K562 (cell line): Measurements from ENCODE around the gene CFAP20DC. TPM values are rescaled to one million over a fixed set of nuclear protein-coding genes. Genes with fewer than 3 reads are reported as not detected.

Experiments
- ATAC-seq: fragments of 200-7000 bp; cut with Tn5 transposase; 3 replicates; pipeline ENCODE4 v1.9.1; 2020; ENCODE audit warnings: moderate library complexity
- BruUV-seq: library from RNA; stranded (reverse); fragments of 400-500 nt; replicated peaks from 2 replicates; lab custom pipeline; 2021; lab: Mats Ljungman, UMichigan
- CTCF ChIA-PET: fragments of 300-600 bp; formaldehyde crosslinking; extraction: SDS; loops from one replicate; lab custom pipeline; 2021; ENCODE audit warnings: low intra/inter-chr PET ratio; lab: Yijun Ruan, JAX
- POLR2A ChIA-PET: fragments of 300-600, 350-650 bp; sonication (Branson Sonifier 250); formaldehyde crosslinking; extraction: SDS; loops from one replicate; lab custom pipeline; 2021; ENCODE audit warnings: antibody characterized with exemption, inconsistent platforms; lab: Yijun Ruan, JAX
- DNase-seq, 4 experiments: peaks; one replicate each; pipeline versions ENCODE4 v3.0.0 to v3.0.0-alpha.2; 2011 to 2018; ENCODE audit warnings: low spot score in 3 of 4, mixed read lengths in 3 of 4; ENCODE audit errors: extremely low read depth in 1 of 4
- FAIRE-seq: peaks from 2 replicates; lab custom pipeline; 2011; peaks lifted over from hg19 to GRCh38; lab: Jason Lieb, UNC
- H2AFZ ChIP-seq: 2 replicates; pipeline ENCODE4 v1.6.0; 2011; ENCODE audit warnings: low read depth, low read length, control low read depth, inconsistent platforms
- H3K27ac ChIP-seq: fragments of 200-600 bp; 3 replicates; pipeline ENCODE4 v1.8.0; 2011; ENCODE audit warnings: low read depth, mild to moderate bottlenecking, control low read depth, inconsistent platforms, low read length, moderate library complexity, mixed read lengths; ENCODE audit errors: extremely low read depth
- H3K27me3 ChIP-seq, 2 experiments: fragments of 300-600 bp in 1 of 2; 2 replicates in 1 of 2; 3 replicates in 1 of 2; pipeline versions ENCODE4 v1.6.0 to v1.8.0; 2011; ENCODE audit warnings: inconsistent platforms in 2 of 2, low read length in 2 of 2, mild to moderate bottlenecking in 1 of 2, mixed read lengths in 1 of 2, moderate library complexity in 1 of 2; ENCODE audit not compliant: control insufficient read depth in 2 of 2, insufficient read depth in 2 of 2
- H3K36me3 ChIP-seq: fragments of 300-600 bp; 3 replicates; pipeline ENCODE4 v1.8.0; 2011; ENCODE audit warnings: mild to moderate bottlenecking, low read length, inconsistent platforms; ENCODE audit not compliant: control insufficient read depth, insufficient read depth
- H3K4me1 ChIP-seq, 2 experiments: fragments of 200-600 bp in 1 of 2; replicated peaks in 1 of 2; 2 replicates in 1 of 2; 3 replicates in 1 of 2; pipeline versions ENCODE4 v1.5.1 to v1.8.0; 2011; ENCODE audit warnings: inconsistent platforms in 2 of 2, low read length in 2 of 2, mild to moderate bottlenecking in 1 of 2, mixed read lengths in 1 of 2, moderate library complexity in 1 of 2; ENCODE audit not compliant: control insufficient read depth in 2 of 2, insufficient read depth in 2 of 2
- H3K4me2 ChIP-seq: 2 replicates; pipeline ENCODE4 v1.6.1; 2011; ENCODE audit warnings: low read length, control low read depth, inconsistent platforms, mixed read lengths; ENCODE audit not compliant: insufficient read depth
- H3K4me3 ChIP-seq: fragments of 200-600 bp; sonication (generic), shearing (Covaris generic); 2 replicates; pipeline ENCODE4 v1.5.1; 2016; ENCODE audit warnings: control low read depth, inconsistent platforms
- H3K79me2 ChIP-seq: fragments of 200-600 bp; 3 replicates; pipeline ENCODE4 v1.8.0; 2011; ENCODE audit warnings: low read length, inconsistent platforms; ENCODE audit not compliant: control insufficient read depth, insufficient read depth
- H3K9ac ChIP-seq, 2 experiments: 2 replicates each; pipeline versions ENCODE4 v1.6.0 to v1.6.1; 2011; ENCODE audit warnings: low read depth in 2 of 2, low read length in 2 of 2, control low read depth in 1 of 2, inconsistent platforms in 1 of 2, mild to moderate bottlenecking in 1 of 2, mixed read lengths in 1 of 2; ENCODE audit not compliant: insufficient read depth in 1 of 2
- H3K9me1 ChIP-seq: one replicate; pipeline ENCODE4 v1.6.0; 2011; ENCODE audit warnings: inconsistent platforms, mild to moderate bottlenecking, low read length, moderate library complexity; ENCODE audit not compliant: control insufficient read depth, insufficient read depth
- H3K9me3 ChIP-seq: replicated peaks from 2 replicates; pipeline ENCODE4 v1.5.1; 2011; ENCODE audit warnings: low read depth, low read length, inconsistent platforms; ENCODE audit not compliant: control insufficient read depth, insufficient read depth
- H4K20me1 ChIP-seq: replicated peaks from 2 replicates; pipeline ENCODE4 v1.6.1; 2011; ENCODE audit warnings: low read length, inconsistent platforms, mixed read lengths; ENCODE audit not compliant: control insufficient read depth, insufficient read depth
- CHCHD3 ChIP-seq: fragments of 250-450 bp; sonication (Bioruptor Pico); IDR thresholded peaks from 2 replicates; pipeline ENCODE4 v2.1.2; 2022; ENCODE audit warnings: mild to moderate bottlenecking
- ELF4 ChIP-seq: fragments of 450-650 bp; formaldehyde crosslinking; IDR thresholded peaks from 2 replicates; pipeline ENCODE4 v1.4.0; 2022; ENCODE audit warnings: missing genetic modification characterization
- HLTF ChIP-seq: fragments of 450-650 bp; IDR thresholded peaks from 2 replicates; pipeline ENCODE4 v1.6.1; 2016
- HNRNPL ChIP-seq: fragments of 200-400 bp; formaldehyde crosslinking; IDR thresholded peaks from 2 replicates; pipeline ENCODE4 v1.6.1; 2017; ENCODE audit warnings: low read depth, mild to moderate bottlenecking, low read length
- NFIX ChIP-seq: fragments of 250-450 bp; sonication (Bioruptor Pico); IDR thresholded peaks from 2 replicates; pipeline ENCODE4 v1.4.0; 2020; ENCODE audit warnings: low read depth, mild to moderate bottlenecking, moderate library complexity
- WHSC1 ChIP-seq: IDR thresholded peaks from one replicate; pipeline ENCODE4 v1.6.1; 2012; ENCODE audit warnings: low read length, control low read depth, inconsistent platforms
- ZNF197 ChIP-seq: fragments of 200-800 bp; sonication (Bioruptor generic); IDR thresholded peaks from 2 replicates; pipeline ENCODE4 v1.6.1; 2016; ENCODE audit warnings: low read depth, missing genetic modification characterization, missing compliant biosample characterization
- ZNF584 ChIP-seq: fragments of 200-800 bp; sonication (Bioruptor generic); IDR thresholded peaks from 2 replicates; pipeline ENCODE4 v1.6.1; 2016; ENCODE audit warnings: low read depth, mild to moderate bottlenecking, missing genetic modification characterization, missing compliant biosample characterization
- ZNF695 ChIP-seq: fragments of 450-650 bp; formaldehyde crosslinking; IDR thresholded peaks from 2 replicates; pipeline ENCODE4 v1.4.0; 2020; ENCODE audit warnings: mild to moderate bottlenecking, moderate library complexity
- ZNF778 ChIP-seq: fragments of 450-650 bp; formaldehyde crosslinking; IDR thresholded peaks from 2 replicates; pipeline ENCODE4 v1.4.0; 2020; ENCODE audit warnings: mild to moderate bottlenecking, moderate library complexity
- WGBS: fragments of 100-300 bp; shearing (Covaris generic); methylation state at CpG from one replicate; pipeline ENCODE4 v1.1.6; 2016; ENCODE audit warnings: low coverage, mixed read lengths; ENCODE audit not compliant: insufficient coverage; ENCODE audit errors: missing lambda C conversion rate; 5-methylcytosine and 5-hydroxymethylcytosine counted together
- in situ Hi-C: fragments of 300-500 bp; cut with MboI; formaldehyde crosslinking; loops from 4 replicates; pipeline ENCODE4 v1.15.0; 2018; ENCODE audit warnings: inconsistent platforms, mixed read lengths
- intact Hi-C: fragments of 100-400 bp; cut with micrococcal nuclease; formaldehyde crosslinking; loops from 2 replicates; pipeline ENCODE4 v1.14.2; 2022
- polyA plus RNA-seq, 8 experiments: library from polyadenylated mRNA; depleted of rRNA in 4 of 8; stranded (reverse) in 5 of 8; unstranded in 3 of 8; fragments of >200 nt; fragmentation: Nextera tagmentation in 2 of 8; fragmentation: Illumina TruSeq in 1 of 8; extraction: Ambion mirVana in 2 of 8; extraction: Trizol in 1 of 8; gene quantifications; 2 replicates each; pipeline versions ENCODE4 v1.2.1 to v1.2.3, GENCODE V29; 2011 to 2014; ENCODE audit warnings: inconsistent platforms in 1 of 8, missing spikeins in 1 of 8
- total RNA-seq, 7 experiments: library from RNA; depleted of rRNA in 6 of 7; stranded (reverse); fragments of >200 nt in 6 of 7; fragmentation: Illumina TruSeq in 2 of 7; extraction: Trizol in 2 of 7; gene quantifications; 2 replicates each; pipeline versions ENCODE4 v1.2.1 to v1.2.3, GENCODE V29; 2011 to 2021; ENCODE audit warnings: low replicate concordance in 1 of 7
- TF ChIP-seq, protein P1 (sequence below): fragments of 250-450 bp; sonication (Bioruptor Pico); IDR thresholded peaks from 2 replicates; pipeline ENCODE4 v1.8.0; 2022; ENCODE audit warnings: inconsistent platforms, mild to moderate bottlenecking, moderate library complexity, borderline replicate concordance

CFAP20DC gene
- total and polyA plus RNA-seq, 9 of the 15 experiments (the other 6 are each of a cell fraction or from before 2014, with no cell fraction given): 1.6 to 5.9 (median 4.6) TPM

DNA sequence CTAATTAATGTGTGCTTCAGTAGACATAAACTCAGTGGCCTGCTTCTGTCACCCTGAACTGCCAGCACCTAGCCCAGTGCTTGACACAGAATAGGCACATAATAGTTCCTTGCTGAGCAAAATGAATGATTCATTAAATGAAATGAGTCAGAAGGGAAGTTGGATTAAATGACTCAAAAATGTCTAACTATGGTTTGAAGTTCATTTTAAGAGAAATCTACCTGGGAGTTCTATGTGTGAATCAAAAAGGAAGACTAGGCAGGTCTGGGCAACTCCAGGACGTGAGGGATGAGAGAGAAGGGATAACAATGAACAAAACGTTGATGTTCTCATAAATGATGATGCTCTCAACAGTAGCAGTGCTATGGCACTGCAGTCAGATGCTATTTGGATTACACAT, 175.0 kb downstream of the CFAP20DC start:
- no peaks in the 10 kb centered on the region for H3K4me1 ChIP-seq
- no peak overlapping the region for H3K9ac ChIP-seq
- DNase-seq (no peak), ATAC-seq (no peak), FAIRE-seq (no peak)
- no peak overlapping the region for H3K4me2 ChIP-seq
- H3K27me3 ChIP-seq: no peaks in the 10 kb centered on the region
- intact Hi-C loops: no loop called here
- no peak overlapping the region for H3K4me3 ChIP-seq
- CTCF ChIA-PET: no interaction called here
- POLR2A ChIA-PET: no interaction called here
- no peak overlapping the region for H3K27ac ChIP-seq
- no peak overlapping the region for H2AFZ ChIP-seq
- no peaks in the 10 kb centered on the region for H3K9me3 ChIP-seq
- no peaks in the 10 kb centered on the region for H3K79me2 ChIP-seq
- TF ChIP-seq ZNF584 (CRISPR knock-in tag) (no peak), ELF4 (CRISPR knock-in tag) (no peak), WHSC1 (no peak), ZNF695 (CRISPR knock-in tag) (no peak), CHCHD3 (no peak), HNRNPL (no peak), NFIX (CRISPR knock-in tag) (no peak), ZNF778 (CRISPR knock-in tag) (no peak), ZNF197 (CRISPR knock-in tag) (no peak), HLTF (no peak)
- TF ChIP-seq, protein P1, sequence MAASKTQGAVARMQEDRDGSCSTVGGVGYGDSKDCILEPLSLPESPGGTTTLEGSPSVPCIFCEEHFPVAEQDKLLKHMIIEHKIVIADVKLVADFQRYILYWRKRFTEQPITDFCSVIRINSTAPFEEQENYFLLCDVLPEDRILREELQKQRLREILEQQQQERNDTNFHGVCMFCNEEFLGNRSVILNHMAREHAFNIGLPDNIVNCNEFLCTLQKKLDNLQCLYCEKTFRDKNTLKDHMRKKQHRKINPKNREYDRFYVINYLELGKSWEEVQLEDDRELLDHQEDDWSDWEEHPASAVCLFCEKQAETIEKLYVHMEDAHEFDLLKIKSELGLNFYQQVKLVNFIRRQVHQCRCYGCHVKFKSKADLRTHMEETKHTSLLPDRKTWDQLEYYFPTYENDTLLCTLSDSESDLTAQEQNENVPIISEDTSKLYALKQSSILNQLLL (CRISPR knock-in tag): no peak
- TF ChIP-seq, all 486 proteins: peak for 0
- no TSS peak for BruUV-seq
- WGBS: 0% methylated on average over 2 of the region's 2 CpGs
- Histone ChIP-seq H3K9me1 (no peaks in the 10 kb centered on the region), H4K20me1 (no peaks in the 10 kb centered on the region), H3K36me3 (no peaks in the 10 kb centered on the region)
- in situ Hi-C loops: no loop called here
